Effector CD8-positive, alpha-beta T cell (primary cell): ENCODE measurements around the gene NAA15.
"Not testable (repeated sequence)": the region's sequence is repeated elsewhere in the genome, so short reads cannot be mapped to it uniquely, and the experiment has no call there.

Experiments used
- DNase-seq: peaks from one replicate; lab custom pipeline; 2025; lab: John Stamatoyannopoulos, UW
- total RNA-seq, 4 experiments: gene quantifications; one replicate each; lab custom pipeline; 2026; lab: John Stamatoyannopoulos, UW

Gene NAA15
- total RNA-seq: 90.8 to 145 (median 115) reads per million in 4 experiments

DNA sequence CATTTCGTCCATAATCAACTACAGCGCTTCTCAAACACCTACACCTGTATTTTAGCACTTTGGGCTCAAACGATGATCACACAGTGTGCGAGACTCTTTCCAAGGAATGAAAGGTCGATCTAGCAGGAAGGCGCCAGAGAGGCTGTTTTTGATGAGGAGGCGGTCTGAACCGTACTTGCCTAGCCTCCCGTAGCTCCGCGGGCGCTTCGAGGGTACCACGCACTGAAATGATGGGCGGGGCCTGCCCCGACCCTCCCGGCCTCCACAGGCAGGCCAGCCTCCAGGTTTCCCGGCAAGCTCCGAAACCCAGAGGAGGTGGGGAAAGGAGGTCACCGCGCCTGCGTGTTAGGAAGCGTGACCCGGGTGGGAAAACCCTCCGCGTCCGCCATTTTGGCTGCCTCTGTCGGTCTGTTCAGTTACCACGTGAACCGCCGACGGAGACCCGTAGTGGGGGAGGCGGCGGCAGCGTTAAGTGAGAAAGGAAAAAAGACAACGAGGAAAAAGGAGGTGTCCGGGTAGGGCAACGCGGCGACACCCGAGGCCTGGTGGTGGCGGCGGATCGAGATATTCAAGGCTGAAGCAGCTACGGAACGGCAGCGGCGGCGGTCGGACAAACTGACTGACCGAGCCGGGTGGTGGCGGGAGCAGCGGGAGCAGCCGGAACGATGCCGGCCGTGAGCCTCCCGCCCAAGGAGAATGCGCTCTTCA lies at the start of gene NAA15:
Gene NAA15, plus strand, starts transcription at position 393 of the 708 bp plus-strand sequence. Its CDS starts 273 bp downstream, at position 666.
- DNase-seq: peak; percentile 96

- DNase-seq: no peak
Observed at GRCh38 chr4:139253046-139253445, 48.3 kb upstream of the NAA15 start.

- DNase-seq: no peak
Observed at GRCh38 chr4:139253713-139254112, 47.6 kb upstream of the NAA15 start.

DNA sequence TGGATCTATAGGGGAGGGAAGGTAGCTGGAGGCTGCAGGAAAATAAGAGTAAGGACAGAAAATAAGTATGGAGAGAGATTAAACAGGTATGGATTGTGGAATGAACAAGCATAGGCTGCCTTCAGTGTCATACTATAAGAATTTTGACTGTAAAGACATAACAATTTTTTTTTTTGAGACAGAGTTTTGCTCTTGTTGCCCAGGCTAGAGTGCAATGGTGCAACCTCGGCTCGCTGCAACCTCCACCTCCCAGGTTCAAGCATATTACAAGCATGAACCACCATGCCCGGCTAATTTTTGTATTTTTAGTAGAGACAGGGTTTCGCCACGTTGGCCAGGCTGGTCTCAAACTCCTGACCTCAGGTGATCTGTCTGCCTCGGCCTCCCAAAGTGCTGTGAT lies 45.7 kb upstream of the NAA15 start:
- DNase-seq: not testable (repeated sequence)

DNA sequence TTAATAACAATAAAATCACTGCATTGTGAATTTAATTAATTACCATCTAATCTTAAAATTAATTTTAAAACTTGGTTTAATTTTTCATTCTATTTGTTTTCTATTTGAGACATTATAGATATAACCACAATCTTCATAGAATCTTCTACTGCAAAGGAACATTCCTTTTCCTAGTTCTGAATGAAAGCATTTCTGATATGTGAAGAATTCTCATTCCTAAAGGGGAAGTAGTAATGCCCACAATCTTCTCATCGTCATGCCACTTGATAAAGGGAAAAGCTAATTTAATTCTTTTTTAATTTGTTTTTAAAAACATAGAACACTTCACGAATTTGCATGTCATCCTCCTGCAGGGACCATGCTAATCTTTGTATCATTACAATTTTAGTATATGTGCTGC lies 45.0 kb upstream of the NAA15 start:
- DNase-seq: no peak

DNA sequence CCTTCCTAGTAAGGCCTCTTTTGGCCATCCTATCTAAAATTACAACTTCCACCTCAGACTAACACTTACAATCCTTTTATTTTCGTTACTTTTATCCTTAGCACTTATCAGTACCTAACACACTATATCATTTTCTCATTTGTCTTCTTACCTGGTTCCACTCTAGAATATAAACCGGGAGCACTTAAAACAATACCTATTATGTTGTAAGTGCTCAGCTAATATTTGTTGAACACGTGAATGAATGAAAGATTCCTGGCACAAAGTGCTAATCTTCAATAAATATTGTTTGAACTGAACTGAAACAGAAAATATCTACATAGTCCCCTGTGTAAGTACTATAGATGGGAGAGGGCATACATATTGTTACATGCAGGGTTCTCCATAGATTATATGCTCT lies 35.7 kb upstream of the NAA15 start:
- DNase-seq: no peak

DNA sequence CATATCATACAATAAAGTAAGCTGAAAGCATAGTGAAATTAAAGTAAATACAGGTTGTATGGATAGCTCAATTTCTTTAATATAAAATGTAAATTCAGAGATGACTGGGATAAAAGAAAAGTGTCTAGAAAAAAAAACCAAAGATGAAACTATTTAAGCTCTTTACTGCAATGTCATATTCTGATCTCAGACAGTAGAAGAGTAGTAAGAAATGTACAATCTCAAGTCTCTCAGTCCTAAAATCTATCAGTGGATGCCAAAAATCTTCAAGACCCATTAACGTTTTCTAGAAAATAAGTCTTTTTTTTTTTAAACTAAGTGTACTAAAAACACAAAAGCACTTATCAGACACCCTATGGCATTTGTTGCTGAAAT lies 35.1 kb upstream of the NAA15 start:
- no peak for DNase-seq

GRCh38 chr4:139266583-139267257 lies 34.6 kb upstream of the NAA15 start:
- DNase-seq: peak; percentile 2

DNA sequence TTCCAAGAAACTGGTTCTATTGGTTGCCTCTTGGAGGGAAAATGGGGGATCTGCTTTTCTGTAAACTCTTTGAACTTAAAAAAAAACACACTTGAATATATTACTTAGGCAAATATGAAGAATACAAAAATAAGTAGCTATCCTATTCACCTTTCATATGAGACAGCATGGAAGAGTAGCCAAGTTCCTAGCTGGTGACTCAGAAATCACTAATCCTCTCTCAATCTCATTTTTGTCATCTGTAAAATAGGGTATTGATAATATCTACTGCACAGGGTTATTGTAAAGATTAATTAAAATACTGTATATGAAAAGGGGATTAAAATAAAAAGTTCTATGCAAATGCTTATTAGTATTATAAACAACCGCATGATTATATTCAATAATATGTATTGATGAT lies 34.0 kb upstream of the NAA15 start:
- DNase-seq: no peak

- no peak for DNase-seq
Observed at GRCh38 chr4:139273835-139274234, 27.5 kb upstream of the NAA15 start.

- no peak for DNase-seq
Observed at GRCh38 chr4:139274790-139275189, 26.5 kb upstream of the NAA15 start.

DNA sequence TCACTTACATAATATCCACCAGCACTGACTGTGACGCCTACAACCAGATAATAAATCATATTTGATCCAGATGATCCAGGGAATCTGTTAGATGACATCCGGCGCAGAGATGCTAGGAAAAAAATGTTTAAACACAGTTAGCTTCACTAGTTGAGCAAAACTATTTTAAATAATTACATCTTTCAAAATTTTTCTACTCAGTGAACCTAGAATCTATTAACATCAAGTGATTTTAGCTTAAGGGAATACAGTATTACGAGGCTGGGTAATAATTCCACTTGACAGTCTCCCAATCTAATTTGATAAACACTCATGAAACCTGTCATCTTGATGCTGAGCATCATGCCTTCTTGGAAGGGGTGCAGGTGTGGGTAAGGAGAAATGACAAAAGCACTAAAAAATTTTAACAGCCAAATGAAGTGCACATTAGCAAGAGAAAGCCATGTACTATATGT lies 26.0 kb upstream of the NAA15 start:
- no peak for DNase-seq

GRCh38 chr4:139278485-139278884 lies 22.8 kb upstream of the NAA15 start:
- no peak for DNase-seq

DNA sequence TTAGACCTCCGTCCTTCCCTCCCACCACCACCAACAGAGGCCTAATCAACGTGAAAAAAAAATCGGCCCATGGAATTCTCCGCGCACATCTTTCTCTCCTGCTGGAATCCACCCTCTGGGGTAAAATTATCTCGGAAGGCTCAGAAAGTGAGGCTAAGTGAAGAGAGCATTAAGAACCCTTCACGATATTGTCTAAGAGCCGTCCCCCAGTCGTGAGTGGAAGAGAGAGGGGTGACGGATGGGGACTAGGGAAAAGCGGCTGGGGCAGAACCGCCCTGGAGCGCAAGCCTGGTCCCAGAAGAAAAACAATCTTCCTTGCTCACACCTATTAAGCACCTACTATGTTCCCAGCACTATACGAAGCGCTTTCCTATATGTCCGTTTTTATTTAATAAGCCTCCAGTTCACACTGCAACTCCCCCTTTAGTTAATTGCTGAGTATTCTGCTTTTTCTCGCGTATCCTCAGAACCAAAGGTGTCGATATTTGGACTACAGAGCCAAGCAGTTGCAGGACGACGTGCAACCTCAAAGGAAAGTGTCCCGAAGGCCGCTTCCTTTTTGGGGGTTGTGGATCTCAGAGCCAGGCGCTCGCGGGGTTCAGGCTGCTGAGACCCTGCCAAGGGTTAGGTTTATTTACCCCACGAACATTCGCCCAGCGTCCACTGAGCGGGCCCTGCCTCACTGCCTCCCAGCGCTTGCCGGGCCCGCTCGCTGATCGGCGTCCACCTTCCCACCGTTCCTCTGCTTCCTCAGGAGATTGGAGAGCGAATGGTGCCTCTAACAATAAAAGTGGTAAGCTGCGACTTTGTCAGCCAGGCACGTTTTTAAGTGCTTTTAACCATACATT lies 22.2 kb upstream of the NAA15 start:
- DNase-seq: no peak

- DNase-seq: peak; percentile 15
Observed at GRCh38 chr4:139279760-139280620, 21.3 kb upstream of the NAA15 start, which contains the start of gene MGARP. Gene MGARP (minus strand): TSS chr4:139280225. CDS start chr4:139280158, 67 bp downstream.

- DNase-seq: no peak
Observed at GRCh38 chr4:139282065-139282720, 19.1 kb upstream of the NAA15 start.

- DNase-seq: no peak
Observed at GRCh38 chr4:139282721-139283075, 18.6 kb upstream of the NAA15 start.

DNA sequence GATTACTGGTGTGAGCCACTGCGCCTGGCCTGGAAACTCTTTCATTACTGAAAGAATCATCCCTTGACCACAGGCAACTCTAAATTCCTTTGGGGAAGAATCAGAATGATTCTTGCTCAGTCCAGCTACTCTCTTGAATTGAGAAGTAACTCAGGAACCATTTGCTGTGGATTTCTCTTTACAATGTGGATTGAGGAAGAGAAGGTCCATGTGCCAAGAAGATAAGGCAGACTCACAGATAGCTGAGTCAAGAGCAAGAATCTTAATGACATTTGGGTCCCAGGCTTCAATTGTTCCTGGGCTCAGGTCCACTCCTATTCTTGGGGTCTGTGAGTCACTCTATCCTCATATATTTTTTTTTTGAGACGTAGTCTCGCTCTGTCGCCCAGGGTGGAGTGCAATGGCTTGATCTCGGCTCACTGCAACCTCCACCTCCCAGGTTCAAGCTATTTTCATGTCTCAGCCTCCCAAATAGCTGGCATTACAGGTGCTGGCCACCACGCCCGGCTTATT lies 15.1 kb upstream of the NAA15 start:
- DNase-seq: no peak

DNA sequence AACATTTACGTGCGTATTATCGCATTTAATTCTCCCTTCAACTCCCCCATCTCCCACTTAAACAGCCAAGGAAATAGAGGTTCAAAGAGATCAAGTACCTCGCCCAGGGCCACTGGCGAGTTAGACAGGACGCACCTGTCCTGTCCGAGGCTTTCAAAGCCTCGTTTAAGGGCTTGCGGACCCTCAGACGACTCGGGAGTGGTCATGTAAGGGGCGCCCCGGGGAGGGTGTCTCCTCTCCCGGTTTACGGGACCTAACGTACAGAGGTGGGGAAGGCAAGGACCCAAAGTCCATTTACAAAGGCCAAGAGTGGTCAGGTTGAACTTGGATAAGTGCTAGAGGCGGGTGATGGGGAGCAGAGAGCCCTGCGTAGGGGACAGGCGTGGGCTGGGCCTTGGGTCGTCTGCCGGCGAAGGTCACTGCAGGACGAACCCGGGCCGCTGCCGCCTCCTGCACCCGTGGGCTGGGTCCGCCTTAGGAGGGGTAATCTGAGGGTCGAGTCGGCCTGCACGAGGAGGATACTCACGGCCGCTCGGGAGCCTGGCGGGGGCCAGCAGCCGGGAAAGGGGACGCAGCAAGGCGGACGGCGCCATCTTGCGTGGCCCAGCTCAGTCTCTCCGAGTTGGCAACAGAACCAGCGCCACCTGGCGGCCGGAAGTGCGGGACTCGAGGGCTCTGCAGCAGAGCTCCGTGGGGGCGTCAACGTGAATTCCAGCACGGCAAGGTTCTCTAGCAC lies 5.9 kb upstream of the NAA15 start:
- DNase-seq: peak; percentile 97

- DNase-seq: no peak
Observed at GRCh38 chr4:139295942-139296299, 5.4 kb upstream of the NAA15 start.
